Liver (tissue), 3 donors: ENCODE data around the gene CPED1.

ENCODE experiments used
- ATF3 ChIP-seq: IDR thresholded peaks from 2 replicates; pipeline ENCODE4 v1.6.1; 2016; ENCODE audit warnings: antibody characterized with exemption
- CTCF ChIP-seq: fragments of 150-350 bp; IDR thresholded peaks from 2 replicates; pipeline ENCODE4 v1.5.1; 2017; ENCODE audit warnings: improper control_type of control experiment, low read depth, low read length; ENCODE audit not compliant: missing input control
- EGR1 ChIP-seq, 2 donors: IDR thresholded peaks; 2 replicates each; pipeline ENCODE4 v1.6.1; 2016 to 2018; ENCODE audit warnings: antibody characterized with exemption in 2 of 2, low read depth in 2 of 2
- FOXA1 ChIP-seq: IDR thresholded peaks from 2 replicates; pipeline ENCODE4 v1.6.1; 2016; ENCODE audit warnings: antibody characterized with exemption
- GABPA ChIP-seq, 2 donors: IDR thresholded peaks in 1 of 2; conservative IDR thresholded peaks in 1 of 2; 2 replicates each; pipeline ENCODE4 v1.6.1; 2016; ENCODE audit warnings: antibody characterized with exemption in 2 of 2, mild to moderate bottlenecking in 1 of 2, moderate library complexity in 1 of 2
- RAD21 ChIP-seq, 2 donors: IDR thresholded peaks; 2 replicates each; pipeline ENCODE4 v1.6.1; 2016; ENCODE audit warnings: antibody characterized with exemption in 2 of 2, mild to moderate bottlenecking in 2 of 2
- SP1 ChIP-seq: IDR thresholded peaks from 2 replicates; pipeline ENCODE4 v1.6.1; 2018; ENCODE audit warnings: antibody characterized with exemption, mild to moderate bottlenecking
- TAF1 ChIP-seq: conservative IDR thresholded peaks from 2 replicates; pipeline ENCODE4 v1.6.1; 2016; ENCODE audit warnings: antibody characterized with exemption, mild to moderate bottlenecking
- YY1 ChIP-seq: IDR thresholded peaks from 2 replicates; pipeline ENCODE4 v1.6.1; 2016; ENCODE audit warnings: antibody characterized with exemption, mild to moderate bottlenecking
- TF ChIP-seq, protein P1 (sequence below): IDR thresholded peaks from 2 replicates; pipeline ENCODE4 v1.6.1; 2016; ENCODE audit warnings: antibody characterized with exemption
- TF ChIP-seq, protein P2 (sequence below): IDR thresholded peaks from 2 replicates; pipeline ENCODE4 v1.6.1; 2016; ENCODE audit warnings: antibody characterized with exemption
- donor health status: healthy.
- donor health status: healthy.

DNA sequence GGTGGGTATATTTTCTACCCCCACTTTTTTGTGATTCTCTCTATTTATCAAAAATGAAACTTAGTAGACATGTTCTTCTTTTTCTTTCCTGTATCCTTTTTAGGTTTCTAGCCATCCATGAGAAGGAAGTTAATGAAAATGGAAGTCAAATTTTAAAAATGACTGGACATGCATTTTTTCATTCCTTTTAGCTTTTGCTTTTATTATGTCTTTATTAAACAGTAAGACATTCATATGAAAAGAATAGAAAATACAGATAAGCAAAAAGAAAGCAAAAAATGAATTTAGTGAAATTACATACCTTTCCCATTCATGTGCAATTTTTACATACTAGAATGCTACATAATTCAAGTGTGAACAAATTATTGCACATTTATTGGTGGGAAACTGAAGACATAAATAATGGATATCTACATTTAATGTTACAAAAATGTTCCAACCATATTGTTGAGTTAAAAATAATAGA lies 88.7 kb downstream of the CPED1 start:
- TF ChIP-seq EGR1 (IDR thresholded peaks at IDR 0.05; ENCODE audit: low read depth in 2 of 2) (no peak), GABPA (IDR thresholded peaks at IDR 0.05 in 1 of 2, conservative IDR thresholded peaks at IDR 0.05 in 1 of 2) (no peak), CTCF (no peak), YY1 (no peak), FOXA1 (no peak), ATF3 (no peak), SP1 (no peak), TAF1 (no peak), RAD21 (IDR thresholded peaks at IDR 0.05) (no peak)
- TF ChIP-seq, protein P1, sequence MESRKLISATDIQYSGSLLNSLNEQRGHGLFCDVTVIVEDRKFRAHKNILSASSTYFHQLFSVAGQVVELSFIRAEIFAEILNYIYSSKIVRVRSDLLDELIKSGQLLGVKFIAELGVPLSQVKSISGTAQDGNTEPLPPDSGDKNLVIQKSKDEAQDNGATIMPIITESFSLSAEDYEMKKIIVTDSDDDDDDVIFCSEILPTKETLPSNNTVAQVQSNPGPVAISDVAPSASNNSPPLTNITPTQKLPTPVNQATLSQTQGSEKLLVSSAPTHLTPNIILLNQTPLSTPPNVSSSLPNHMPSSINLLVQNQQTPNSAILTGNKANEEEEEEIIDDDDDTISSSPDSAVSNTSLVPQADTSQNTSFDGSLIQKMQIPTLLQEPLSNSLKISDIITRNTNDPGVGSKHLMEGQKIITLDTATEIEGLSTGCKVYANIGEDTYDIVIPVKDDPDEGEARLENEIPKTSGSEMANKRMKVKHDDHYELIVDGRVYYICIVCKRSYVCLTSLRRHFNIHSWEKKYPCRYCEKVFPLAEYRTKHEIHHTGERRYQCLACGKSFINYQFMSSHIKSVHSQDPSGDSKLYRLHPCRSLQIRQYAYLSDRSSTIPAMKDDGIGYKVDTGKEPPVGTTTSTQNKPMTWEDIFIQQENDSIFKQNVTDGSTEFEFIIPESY, result no peak
- TF ChIP-seq, protein P2, sequence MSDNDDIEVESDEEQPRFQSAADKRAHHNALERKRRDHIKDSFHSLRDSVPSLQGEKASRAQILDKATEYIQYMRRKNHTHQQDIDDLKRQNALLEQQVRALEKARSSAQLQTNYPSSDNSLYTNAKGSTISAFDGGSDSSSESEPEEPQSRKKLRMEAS, result no peak
